Kidney (tissue), 14 donors: Measurements from ENCODE around the gene APP. TPM values are rescaled to one million over a fixed set of nuclear protein-coding genes. Genes with fewer than 3 reads are reported as not detected.

Experiments
- DNase-seq, 5 donors: peaks; one replicate each; pipeline ENCODE4 v3.0.0-alpha.2; 2013 to 2020
- FAIRE-seq: peaks from 2 replicates; lab custom pipeline; 2012; peaks lifted over from hg19 to GRCh38; lab: Jason Lieb, UNC
- H3K27ac ChIP-seq, 2 donors: one replicate each; pipeline ENCODE4 v1.7.0; 2013; ENCODE audit warnings: low read depth in 2 of 2, low read length in 2 of 2, inconsistent platforms in 1 of 2
- H3K27me3 ChIP-seq: one replicate; pipeline ENCODE4 v1.7.1; 2013; ENCODE audit warnings: low read length, inconsistent platforms; ENCODE audit not compliant: control insufficient read depth, insufficient read depth
- H3K36me3 ChIP-seq, 3 donors: one replicate each; pipeline versions ENCODE4 v1.7.0 to v1.7.1; 2013; ENCODE audit warnings: low read length in 3 of 3, control low read depth in 1 of 3, inconsistent platforms in 1 of 3; ENCODE audit not compliant: insufficient read depth in 3 of 3, control insufficient read depth in 2 of 3
- H3K4me1 ChIP-seq, 3 donors: one replicate each; pipeline versions ENCODE4 v1.7.0 to v1.7.1; 2013; ENCODE audit warnings: low read length in 3 of 3, inconsistent platforms in 1 of 3, low read depth in 1 of 3; ENCODE audit not compliant: control insufficient read depth in 2 of 3, insufficient read depth in 2 of 3
- H3K4me3 ChIP-seq, 3 donors: one replicate each; pipeline versions ENCODE4 v1.7.0 to v1.8.1; 2013; ENCODE audit warnings: low read length in 3 of 3, control low read depth in 1 of 3, inconsistent platforms in 1 of 3
- H3K9ac ChIP-seq, 3 donors: one replicate each; pipeline versions ENCODE4 v1.7.0 to v1.7.1; 2013; ENCODE audit warnings: low read length in 3 of 3, control low read depth in 1 of 3, inconsistent platforms in 1 of 3
- H3K9me3 ChIP-seq, 3 donors: one replicate each; pipeline versions ENCODE4 v1.7.0 to v1.7.1; 2013; ENCODE audit warnings: low read length in 3 of 3, control low read depth in 1 of 3, inconsistent platforms in 1 of 3; ENCODE audit not compliant: control insufficient read depth in 2 of 3, insufficient read depth in 1 of 3
- CTCF ChIP-seq: IDR thresholded peaks from 3 replicates; pipeline ENCODE4 v1.5.1; 2012; ENCODE audit warnings: mild to moderate bottlenecking, moderate library complexity, borderline replicate concordance; ENCODE audit not compliant: insufficient read depth; ENCODE audit errors: extremely low read depth
- intact Hi-C: fragments of 100-400 bp; cut with DNase I; formaldehyde crosslinking; loops from one replicate; pipeline ENCODE4 v1.11.1; 2022
- polyA plus RNA-seq: library from polyadenylated mRNA; stranded (reverse); fragments of 350-450 nt; fragmentation: Illumina TruSeq; extraction: RNeasy Lipid Tissue Mini Kit (QIAGEN cat#74804); gene quantifications from one replicate; pipeline ENCODE4 v1.2.3, GENCODE V29; 2014; ENCODE audit warnings: low read depth, low replicate concordance; ENCODE audit not compliant: insufficient read depth
- total RNA-seq: library from RNA; stranded (reverse); fragmentation: NEBNext Ultra II Directional; extraction: Animal tissue kit (Norgen Biotek cat#: 25700); gene quantifications from one replicate; pipeline ENCODE4 v1.2.1, GENCODE V29; 2021
- donor health status: control.
- donor health status: control.
- donor health status: control.
- donor health status: control.
- donor health status: control.
- donor health status: DM: yes; HTN: yes; CAD: no.
- donor health status: Normal renal cell carcinoma (clear cell type).

APP gene
- total and polyA plus RNA-seq, 2 donors from 2014 or later = 472 to 1,303 TPM

GRCh38 chr21:25831300-25831960 lies 339.1 kb downstream of the APP start:
- Histone ChIP-seq H3K4me1 (no peaks in the 10 kb centered on the region), H3K9ac (no peak overlapping the region), H3K36me3 (no peaks in the 10 kb centered on the region), H3K27ac (no peak overlapping the region), H3K4me3 (no peak overlapping the region), H3K9me3 (no peaks in the 10 kb centered on the region), H3K27me3 (no peaks in the 10 kb centered on the region)
- intact Hi-C loops = no loop called here
- DNase-seq = no peak
- no peak for FAIRE-seq
- no peak for TF ChIP-seq CTCF
